HG02610 (cell line): ENCODE measurements around the gene PNKD.

ENCODE experiments used
- ATAC-seq: cut with Tn5 transposase; IDR thresholded peaks from one replicate; pipeline ENCODE4 v1.9.1; 2021; ENCODE audit warnings: mild to moderate bottlenecking, moderate library complexity; ENCODE audit not compliant: unreplicated experiment

PNKD gene

DNA sequence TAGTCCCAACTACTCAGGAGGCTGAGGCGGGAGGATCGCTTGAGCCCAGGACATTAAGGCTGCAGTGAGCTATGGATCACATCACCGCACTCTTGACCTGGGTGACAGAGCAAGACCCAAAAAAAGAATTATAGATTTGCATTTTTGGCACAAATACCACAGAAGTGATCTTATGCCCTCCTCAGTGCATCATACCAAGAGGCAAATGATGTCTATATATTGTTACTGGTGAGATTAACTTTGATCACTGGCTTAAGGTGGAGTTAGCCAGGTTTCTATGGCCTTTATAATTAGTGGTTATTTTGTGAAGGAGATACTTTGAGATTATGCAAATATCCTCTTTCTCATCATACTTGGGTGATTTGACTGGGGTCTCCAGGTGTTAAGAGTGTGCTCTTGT is 64.2 kb downstream of the PNKD start:
- no peak for ATAC-seq

DNA sequence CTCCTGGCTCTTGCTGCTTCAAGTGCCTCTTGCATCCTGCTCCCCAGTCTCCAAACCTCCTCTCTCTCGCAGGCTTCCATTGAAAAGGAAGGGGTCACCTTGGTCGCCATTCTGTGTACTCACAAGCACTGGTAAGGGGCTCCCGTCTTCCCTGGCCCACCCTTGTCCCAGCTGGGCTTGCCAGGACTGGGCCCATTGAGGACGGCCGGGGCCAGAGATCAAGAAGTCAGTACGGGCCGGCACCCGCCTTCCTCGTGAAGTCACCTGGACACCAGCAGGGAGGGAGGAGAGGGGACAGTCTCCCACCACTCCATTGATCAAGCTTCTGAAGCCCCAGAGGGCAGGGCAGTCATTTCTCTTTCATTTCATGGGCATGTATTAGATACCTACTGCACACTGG is 70.3 kb downstream of the PNKD start:
- ATAC-seq: no peak

- no peak for ATAC-seq
Observed at GRCh38 chr2:218341381-218341780, 71.1 kb downstream of the PNKD start.

DNA sequence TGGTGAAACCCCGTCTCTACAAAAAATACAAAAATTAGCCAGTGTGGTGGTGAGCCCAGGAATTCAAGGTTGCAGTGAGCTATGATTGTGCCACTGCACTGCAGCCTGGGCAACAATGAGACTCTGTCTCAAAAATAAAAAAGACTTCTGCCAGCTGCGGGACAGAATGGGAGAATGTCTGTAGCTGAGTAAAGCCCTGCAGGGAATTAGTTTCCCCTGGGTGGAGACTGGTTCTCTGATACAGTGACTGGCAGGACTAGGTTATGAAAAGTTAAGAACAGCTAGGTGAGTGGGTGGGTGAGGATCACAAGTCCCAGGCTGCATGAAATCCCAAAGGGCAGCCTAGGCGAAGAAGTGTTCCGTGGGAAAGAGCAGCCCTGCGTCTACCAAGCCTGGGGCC is 72.5 kb downstream of the PNKD start:
- no peak for ATAC-seq

GRCh38 chr2:218343591-218343990 is 73.3 kb downstream of the PNKD start:
- no peak for ATAC-seq

DNA sequence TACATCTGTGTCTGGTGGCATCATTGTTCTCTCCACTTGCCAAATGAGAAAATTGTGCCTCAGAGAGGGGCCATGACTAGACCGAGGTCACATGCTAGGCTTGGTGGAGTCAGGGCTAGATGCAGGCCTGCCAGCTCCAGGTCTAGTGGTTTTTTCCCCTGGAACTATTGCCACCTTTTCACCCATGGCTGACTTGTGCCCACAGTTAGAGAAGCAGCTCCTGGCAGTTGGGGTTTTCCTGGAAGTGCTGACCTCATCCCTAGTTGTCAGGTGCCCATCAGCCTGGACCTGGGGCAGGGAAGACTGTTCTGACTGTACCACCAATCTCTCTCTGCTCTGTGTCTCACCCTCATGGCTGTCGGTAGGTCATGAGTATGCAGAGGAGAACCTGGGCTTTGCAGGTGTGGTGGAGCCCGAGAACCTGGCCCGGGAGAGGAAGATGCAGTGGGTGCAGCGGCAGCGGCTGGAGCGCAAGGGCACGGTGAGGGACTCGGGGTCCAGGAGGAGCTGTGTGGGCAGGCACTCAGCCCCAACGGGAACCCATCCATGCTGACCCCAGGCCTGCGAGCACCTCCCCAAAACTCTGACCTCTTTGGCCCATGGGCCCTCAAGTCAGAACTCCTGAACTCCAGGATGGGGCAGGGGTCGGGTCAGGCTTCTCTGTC is 73.9 kb downstream of the PNKD start:
- no peak for ATAC-seq

DNA sequence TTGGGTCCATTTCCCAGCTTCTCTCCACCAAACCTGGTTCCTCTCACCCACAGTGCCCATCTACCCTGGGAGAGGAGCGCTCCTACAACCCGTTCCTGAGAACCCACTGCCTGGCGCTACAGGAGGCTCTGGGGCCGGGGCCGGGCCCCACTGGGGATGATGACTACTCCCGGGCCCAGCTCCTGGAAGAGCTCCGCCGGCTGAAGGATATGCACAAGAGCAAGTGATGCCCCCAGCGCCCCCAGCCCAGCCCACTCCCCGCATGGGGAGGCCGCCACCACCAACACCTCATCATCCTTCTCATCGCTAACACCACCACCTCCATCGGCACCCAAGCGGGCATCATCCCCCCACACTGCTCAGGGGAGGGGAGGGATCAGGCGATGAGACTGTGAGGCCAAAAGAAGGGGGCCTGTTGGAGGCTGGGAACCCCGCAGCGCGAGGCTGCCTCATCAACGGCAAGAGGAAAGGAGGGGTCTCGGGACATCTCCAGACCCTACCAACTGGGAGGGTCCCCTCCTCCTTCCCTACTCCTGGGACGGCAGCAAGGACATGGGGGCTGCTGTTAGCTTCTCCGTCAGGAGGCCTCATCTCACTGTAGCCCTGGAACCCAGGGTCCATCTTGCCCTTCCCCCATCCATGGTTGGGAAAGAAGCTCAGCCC is 74.6 kb downstream of the PNKD start:
- no peak for ATAC-seq

GRCh38 chr2:218345491-218346236 is 75.3 kb downstream of the PNKD start:
- ATAC-seq: no peak

DNA sequence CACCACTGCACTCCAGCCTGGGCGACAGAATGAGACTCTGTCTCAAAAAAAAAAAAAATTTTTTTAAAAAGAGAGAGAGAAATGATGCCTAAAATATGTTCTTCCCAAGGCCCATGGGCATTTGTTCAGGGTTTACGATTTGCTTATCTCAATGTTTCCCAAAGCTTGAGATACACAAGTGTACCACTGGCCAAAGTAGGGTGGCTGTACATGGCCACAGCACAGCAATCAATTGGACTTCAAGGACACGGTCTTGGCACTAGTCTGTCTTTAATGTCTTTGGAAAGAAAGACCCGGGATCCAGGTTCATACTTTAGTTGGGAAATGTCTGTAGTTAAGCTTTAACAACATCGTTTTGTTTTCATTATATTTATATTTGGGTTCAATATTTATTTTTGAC is 76.9 kb downstream of the PNKD start:
- ATAC-seq: no peak

DNA sequence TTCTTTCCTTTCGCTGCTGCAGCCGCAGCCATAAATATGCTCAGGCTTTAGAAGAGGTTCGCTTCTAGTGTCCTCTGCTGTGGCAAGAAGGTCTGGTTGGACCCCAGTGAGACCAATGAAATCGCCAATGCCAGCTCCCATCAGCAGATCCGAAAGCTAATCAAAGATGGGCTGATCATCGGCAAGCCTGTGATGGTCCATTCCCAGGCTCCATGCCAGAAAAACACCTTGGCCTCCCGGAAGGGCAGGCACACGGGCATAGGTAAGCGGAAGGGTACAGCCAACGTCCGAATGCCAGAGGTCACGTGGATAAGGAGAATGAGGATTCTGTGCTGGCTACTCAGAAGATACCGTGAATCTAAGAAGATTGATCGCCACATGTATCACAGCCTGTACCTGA is 83.7 kb downstream of the PNKD start:
- no peak for ATAC-seq

DNA sequence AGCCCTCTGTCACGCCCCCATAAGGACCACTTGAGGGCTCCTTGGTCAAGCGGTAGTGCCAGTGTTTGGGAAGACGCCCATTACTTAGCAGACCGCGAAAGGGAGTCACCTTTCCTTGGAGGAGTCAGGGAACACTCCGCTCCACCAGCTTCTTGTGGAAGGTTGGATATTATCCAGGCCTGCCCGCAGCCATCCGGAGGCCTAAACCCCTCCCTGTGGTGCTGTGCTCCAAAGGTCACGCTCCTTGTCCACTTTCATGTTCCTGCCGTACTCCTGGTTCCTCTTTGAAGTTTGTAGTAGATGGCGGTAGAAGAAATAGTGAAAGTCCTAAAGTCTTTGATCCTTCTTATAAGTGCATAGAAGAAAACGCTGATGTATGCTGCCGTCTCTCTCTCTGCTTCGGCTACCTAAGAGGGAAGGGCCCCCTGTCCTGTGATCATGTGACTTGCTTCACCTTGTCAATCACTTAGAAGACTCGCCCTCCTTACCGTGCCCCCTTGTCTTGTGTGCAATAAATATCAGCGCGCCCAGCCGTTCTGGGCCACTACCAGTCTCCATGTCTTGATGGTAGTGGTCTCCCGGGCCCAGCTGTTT is 84.6 kb downstream of the PNKD start:
- ATAC-seq: no peak

DNA sequence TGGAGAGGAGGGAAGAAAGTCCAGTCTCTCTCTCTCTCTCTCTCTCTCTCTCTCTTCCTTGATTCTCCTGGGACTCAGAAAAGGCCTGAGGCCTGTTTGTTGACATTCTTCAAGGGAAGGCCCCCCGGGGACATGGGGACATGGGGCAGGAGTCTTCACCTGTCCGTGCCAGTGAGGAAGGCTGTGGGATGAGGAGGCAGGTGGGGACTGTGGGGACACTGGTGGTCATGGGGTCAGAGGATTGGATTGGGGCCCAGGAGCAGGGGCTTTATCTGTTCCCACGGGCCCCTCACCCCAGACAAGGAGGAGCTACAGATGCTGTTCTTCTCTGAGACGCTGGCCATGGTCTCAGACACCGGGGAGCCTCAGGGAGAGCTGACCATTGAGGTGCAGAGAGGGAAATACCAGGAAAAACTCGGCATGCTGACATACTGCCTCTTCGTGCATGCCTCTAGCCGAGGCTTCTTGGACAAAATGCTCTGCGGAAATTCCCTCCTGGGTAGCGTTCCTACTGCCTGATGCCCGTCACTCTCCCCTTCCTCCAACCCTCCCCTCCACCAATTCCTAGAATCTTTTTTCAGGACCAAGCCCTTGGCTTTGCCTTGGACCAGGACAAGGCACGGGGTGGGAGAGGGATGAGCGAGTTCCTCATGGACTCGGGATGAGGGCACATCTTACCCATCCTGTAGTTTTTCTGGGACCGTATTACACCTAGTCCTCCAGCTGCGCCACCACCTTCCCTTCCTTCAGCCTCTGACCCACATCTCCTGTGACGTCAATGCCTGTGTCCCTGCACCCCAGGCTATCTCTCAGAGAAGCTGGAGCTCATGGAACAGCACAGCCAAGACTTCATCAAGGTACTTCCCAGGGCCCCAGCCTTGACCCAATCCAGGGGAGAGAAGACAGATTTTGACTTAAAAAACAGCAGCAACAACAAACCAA is 87.2 kb downstream of the PNKD start:
- ATAC-seq: no peak

DNA sequence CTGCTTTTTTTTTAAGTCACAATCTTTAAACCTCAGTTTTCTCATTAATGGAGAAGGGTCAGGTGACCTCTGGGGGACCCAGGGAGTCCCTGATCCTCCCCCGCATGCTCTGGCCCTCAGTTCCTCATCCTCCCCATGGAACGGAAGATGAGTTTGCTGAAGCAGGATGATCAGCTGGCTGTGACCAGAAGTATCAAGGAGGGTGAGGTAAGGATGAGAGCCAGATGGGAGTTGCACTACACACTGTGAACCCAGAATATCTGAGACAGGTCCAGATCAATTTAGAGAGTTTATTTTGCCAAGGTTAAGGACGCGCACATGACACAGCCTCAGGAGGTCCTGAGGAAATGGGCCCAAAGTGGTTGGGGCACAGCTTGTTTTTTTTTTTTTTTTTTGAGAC is 90.1 kb downstream of the PNKD start:
- no peak for ATAC-seq

GRCh38 chr2:218362606-218363005 is 92.3 kb downstream of the PNKD start:
- no peak for ATAC-seq

- no peak for ATAC-seq
Observed at GRCh38 chr2:218363736-218364135, 93.4 kb downstream of the PNKD start.

GRCh38 chr2:218364196-218364595 is 93.9 kb downstream of the PNKD start:
- no peak for ATAC-seq

DNA sequence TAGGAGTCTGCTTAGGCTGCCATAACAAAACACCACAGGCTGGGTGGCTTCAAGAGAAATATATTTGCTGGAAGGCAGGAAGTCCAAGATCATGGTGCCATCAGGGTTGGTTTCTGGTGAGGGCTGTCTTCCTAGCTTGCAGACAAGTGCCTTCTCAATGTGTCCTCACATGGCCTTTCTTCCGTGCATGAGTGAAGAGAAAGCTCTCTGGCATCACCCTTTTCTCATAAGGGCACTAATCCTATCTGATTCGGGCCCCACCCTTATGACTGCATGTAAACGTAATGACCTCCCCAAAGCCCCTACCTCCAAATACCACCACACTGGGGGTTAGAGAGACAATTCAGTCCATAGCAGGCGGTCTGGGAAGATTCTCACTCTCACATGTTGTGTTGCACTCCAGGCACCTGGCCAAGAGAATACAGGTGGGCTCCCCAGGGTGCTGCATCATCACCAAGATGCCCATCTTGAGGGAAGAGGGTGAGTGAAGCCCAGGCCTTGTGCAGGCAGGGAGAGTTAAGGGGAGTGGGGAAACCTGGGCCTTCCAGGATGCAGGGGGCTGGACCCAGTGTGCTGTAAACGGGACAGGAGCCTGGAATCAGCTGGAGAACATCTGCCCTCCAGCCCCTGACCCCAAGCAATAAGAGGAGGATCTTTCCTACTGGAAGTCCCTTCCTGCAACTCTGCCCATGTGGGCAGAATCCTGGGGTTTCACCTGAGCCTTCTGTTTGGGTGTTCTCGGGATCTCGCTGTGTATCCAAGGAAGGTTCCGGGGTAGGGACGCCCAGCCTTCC is 96.5 kb downstream of the PNKD start:
- no peak for ATAC-seq

DNA sequence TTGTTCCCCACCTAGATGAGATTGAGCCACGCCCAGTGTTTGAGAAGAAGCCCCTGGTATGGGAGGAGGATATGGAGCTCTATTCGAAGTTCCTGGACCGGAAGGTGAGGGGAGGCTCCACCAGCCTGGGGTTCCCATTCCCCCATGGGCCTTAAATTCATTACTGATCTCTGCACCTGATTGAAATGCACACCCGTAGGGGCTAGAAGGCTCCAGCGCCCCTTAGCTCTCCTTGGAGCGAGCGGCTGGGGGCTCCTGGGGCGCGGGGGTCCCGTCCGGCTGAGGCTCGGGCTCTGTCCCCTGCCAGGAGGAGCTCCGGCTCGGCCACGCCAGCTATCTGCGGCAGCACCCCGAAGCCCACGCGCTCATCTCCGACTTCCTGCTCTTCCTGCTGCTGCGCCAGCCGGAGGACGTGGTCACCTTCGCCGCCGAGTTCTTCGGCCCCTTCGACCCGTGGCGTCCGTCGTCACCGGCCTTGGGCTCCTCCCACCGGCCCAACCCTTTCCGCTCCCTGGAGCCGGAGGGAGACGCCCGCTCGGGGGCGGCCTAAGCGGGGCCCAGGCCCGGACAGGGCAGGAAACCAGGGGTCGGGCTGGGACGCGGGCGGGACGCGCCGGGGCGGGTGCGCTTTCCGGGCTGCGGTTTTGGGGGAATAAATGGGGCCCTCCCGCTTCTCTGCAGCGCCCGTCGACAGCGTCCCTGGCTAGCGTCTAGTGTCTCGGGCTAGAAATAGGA is 97.3 kb downstream of the PNKD start:
- ATAC-seq: peak; percentile 97

GRCh38 chr2:218368150-218368528 is 97.8 kb downstream of the PNKD start:
- no peak for ATAC-seq
